Ectodermal cell (in vitro differentiated cells): ENCODE measurements around the gene PDZK1.

ENCODE experiments used
- H3K27ac ChIP-seq: 2 replicates; pipeline ENCODE4 v1.7.0; 2013; ENCODE audit warnings: mild to moderate bottlenecking, low read depth, low read length; ENCODE audit not compliant: insufficient read depth, poor library complexity, severe bottlenecking
- H3K27me3 ChIP-seq: 2 replicates; pipeline ENCODE4 v1.7.0; 2013; ENCODE audit warnings: mild to moderate bottlenecking, low read length; ENCODE audit not compliant: insufficient read depth, control insufficient read depth, poor library complexity, severe bottlenecking
- H3K36me3 ChIP-seq: one replicate; pipeline ENCODE4 v1.7.0; 2013; ENCODE audit warnings: low read length; ENCODE audit not compliant: control insufficient read depth, insufficient read depth
- H3K4me1 ChIP-seq: one replicate; pipeline ENCODE4 v1.7.0; 2013; ENCODE audit warnings: low read length; ENCODE audit not compliant: control insufficient read depth, insufficient read depth
- H3K4me3 ChIP-seq: 2 replicates; pipeline ENCODE4 v1.7.0; 2013; ENCODE audit warnings: low read depth, low read length, control low read depth; ENCODE audit not compliant: insufficient read depth
- H3K9me3 ChIP-seq: 2 replicates; pipeline ENCODE4 v1.7.0; 2013; ENCODE audit warnings: mild to moderate bottlenecking, low read length, moderate library complexity; ENCODE audit not compliant: control insufficient read depth
- WGBS, 2 experiments: methylation state at CpG; one replicate each; pipeline ENCODE4 v1.1.7; 2013; ENCODE audit warnings: missing lambda C conversion rate in 2 of 2; 5-methylcytosine and 5-hydroxymethylcytosine counted together

PDZK1 gene

GRCh38 chr1:145711213-145711651, 4.1 kb upstream of the PDZK1 start:
- WGBS, 2 experiments: 87 to 93% methylated on average over 3 of the region's 3 CpGs
- Histone ChIP-seq H3K27me3 (no peaks in the 10 kb centered on the region), H3K27ac (no peak overlapping the region)

GRCh38 chr1:145710291-145711027, 3.3 kb upstream of the PDZK1 start:
- Histone ChIP-seq H3K27me3 (no peaks in the 10 kb centered on the region), H3K4me1 (peaks cover 9% of the 10 kb centered on the region), H3K36me3 (no peaks in the 10 kb centered on the region), H3K9me3 (no peaks in the 10 kb centered on the region), H3K4me3 (no peak overlapping the region), H3K27ac (no peak overlapping the region)
- WGBS, 2 experiments: 84 to 86% methylated on average over 4 of the region's 4 CpGs

More at GRCh38 chr1:145711213-145711651, 4.1 kb upstream of the PDZK1 start:
- H3K4me3 ChIP-seq: no peak overlapping the region
- H3K36me3 ChIP-seq: no peaks in the 10 kb centered on the region
- no peaks in the 10 kb centered on the region for H3K9me3 ChIP-seq
- H3K4me1 ChIP-seq: peaks cover 17% of the 10 kb centered on the region

- Histone ChIP-seq H3K27me3 (no peaks in the 10 kb centered on the region), H3K36me3 (no peaks in the 10 kb centered on the region), H3K4me1 (peaks cover 8% of the 10 kb centered on the region), H3K27ac (no peak overlapping the region), H3K4me3 (no peak overlapping the region), H3K9me3 (no peaks in the 10 kb centered on the region)
- WGBS, 2 experiments: 73 to 75% methylated on average over 7 of the region's 7 CpGs
These were observed 895 bp upstream of the PDZK1 start for GRCh38 chr1:145708063-145708462.

- Histone ChIP-seq H3K27me3 (no peaks in the 10 kb centered on the region), H3K4me3 (no peak overlapping the region), H3K4me1 (peaks cover 8% of the 10 kb centered on the region), H3K36me3 (no peaks in the 10 kb centered on the region), H3K27ac (no peak overlapping the region), H3K9me3 (no peaks in the 10 kb centered on the region)
- whole genome bisulfite sequencing, 2 experiments: 94 to 99% methylated on average over 2 of the region's 2 CpGs
These were observed 993 bp downstream of the PDZK1 start for GRCh38 chr1:145706086-145706664.

GRCh38 chr1:145705622-145706021, 1.5 kb downstream of the PDZK1 start:
- Histone ChIP-seq H3K4me3 (no peak overlapping the region), H3K4me1 (peaks cover 8% of the 10 kb centered on the region), H3K9me3 (no peaks in the 10 kb centered on the region), H3K27me3 (no peaks in the 10 kb centered on the region), H3K27ac (no peak overlapping the region), H3K36me3 (no peaks in the 10 kb centered on the region)
- 90 to 92% methylated on average over 7 of the region's 7 CpGs for WGBS, 2 experiments

- Histone ChIP-seq H3K4me1 (peaks cover 8% of the 10 kb centered on the region), H3K4me3 (no peak overlapping the region), H3K36me3 (no peaks in the 10 kb centered on the region), H3K27ac (no peak overlapping the region), H3K27me3 (no peaks in the 10 kb centered on the region), H3K9me3 (no peaks in the 10 kb centered on the region)
- 91 to 93% methylated on average over 7 of the region's 7 CpGs for whole genome bisulfite sequencing, 2 experiments
These were observed 4.3 kb downstream of the PDZK1 start for GRCh38 chr1:145702826-145703225.

- Histone ChIP-seq H3K36me3 (no peaks in the 10 kb centered on the region), H3K27me3 (no peaks in the 10 kb centered on the region), H3K4me3 (no peak overlapping the region), H3K9me3 (no peaks in the 10 kb centered on the region), H3K27ac (no peak overlapping the region), H3K4me1 (peaks cover 1% of the 10 kb centered on the region)
- 84 to 96% methylated on average over 2 of the region's 2 CpGs for WGBS, 2 experiments
These were observed 5.1 kb downstream of the PDZK1 start for GRCh38 chr1:145702052-145702451.

- Histone ChIP-seq H3K4me3 (no peak overlapping the region), H3K4me1 (no peaks in the 10 kb centered on the region), H3K27ac (no peak overlapping the region), H3K27me3 (no peaks in the 10 kb centered on the region), H3K9me3 (no peaks in the 10 kb centered on the region), H3K36me3 (no peaks in the 10 kb centered on the region)
- 84 to 90% methylated on average over 2 of the region's 2 CpGs for WGBS, 2 experiments
These were observed 5.8 kb downstream of the PDZK1 start for GRCh38 chr1:145701306-145701862.

GRCh38 chr1:145696630-145696960, 10.6 kb downstream of the PDZK1 start:
- no peak overlapping the region for H3K27ac ChIP-seq
- no peaks in the 10 kb centered on the region for H3K4me1 ChIP-seq
- no peak overlapping the region for H3K4me3 ChIP-seq
- no peaks in the 10 kb centered on the region for H3K9me3 ChIP-seq
- no peaks in the 10 kb centered on the region for H3K36me3 ChIP-seq
- H3K27me3 ChIP-seq: no peaks in the 10 kb centered on the region
- 91 to 96% methylated on average over 3 of the region's 3 CpGs for WGBS, 2 experiments

GRCh38 chr1:145695821-145696629, 11.1 kb downstream of the PDZK1 start:
- WGBS, 2 experiments: 89 to 90% methylated on average over 5 of the region's 5 CpGs
- Histone ChIP-seq H3K27me3 (no peaks in the 10 kb centered on the region), H3K9me3 (no peaks in the 10 kb centered on the region), H3K4me3 (no peak overlapping the region), H3K4me1 (no peaks in the 10 kb centered on the region), H3K36me3 (no peaks in the 10 kb centered on the region), H3K27ac (no peak overlapping the region)
